Right ventricle myocardium superior (tissue), 1 donor: ENCODE results near the gene RFX5. TPM values are rescaled to one million over a fixed set of nuclear protein-coding genes. Genes with fewer than 3 reads are reported as not detected.
"Not testable (repeated sequence)": the region's sequence is repeated elsewhere in the genome, so short reads cannot be mapped to it uniquely, and the experiment has no call there.

ENCODE experiments used
- ATAC-seq: fragments of 200-7000 bp; cut with Tn5 transposase; one replicate; pipeline ENCODE4 v1.9.1; 2020; ENCODE audit warnings: mild to moderate bottlenecking; ENCODE audit not compliant: poor library complexity
- DNase-seq: peaks from one replicate; pipeline ENCODE4 v3.0.0-alpha.2; 2020
- intact Hi-C: fragments of 100-400 bp; cut with DNase I; formaldehyde crosslinking; loops from one replicate; pipeline ENCODE4 v1.11.2; 2022
- long read RNA-seq: library from polyadenylated mRNA; unstranded; transcript quantifications from one replicate; pipeline ENCODE4 v2.0.0, GENCODE V29; 2021
- total RNA-seq: library from RNA; stranded (reverse); fragmentation: NEBNext Ultra II Directional; extraction: Animal tissue kit (Norgen Biotek cat#: 25700); gene quantifications from one replicate; pipeline ENCODE4 v1.2.1, GENCODE V29; 2021
- donor health status: DM: no; HTN: yes; CAD: no; lungs with severe emphysema.

RFX5 gene
- 16.3 TPM for total RNA-seq
- long read RNA-seq, transcript RFX5-215 (11 exons, 2,355 nt): major isoform, 6 of 35 reads
- long read RNA-seq, partial matches to known transcripts: 21 of 35 reads
- long read RNA-seq, other reads (novel, unspliced or antisense): 8 of 35 reads

DNA sequence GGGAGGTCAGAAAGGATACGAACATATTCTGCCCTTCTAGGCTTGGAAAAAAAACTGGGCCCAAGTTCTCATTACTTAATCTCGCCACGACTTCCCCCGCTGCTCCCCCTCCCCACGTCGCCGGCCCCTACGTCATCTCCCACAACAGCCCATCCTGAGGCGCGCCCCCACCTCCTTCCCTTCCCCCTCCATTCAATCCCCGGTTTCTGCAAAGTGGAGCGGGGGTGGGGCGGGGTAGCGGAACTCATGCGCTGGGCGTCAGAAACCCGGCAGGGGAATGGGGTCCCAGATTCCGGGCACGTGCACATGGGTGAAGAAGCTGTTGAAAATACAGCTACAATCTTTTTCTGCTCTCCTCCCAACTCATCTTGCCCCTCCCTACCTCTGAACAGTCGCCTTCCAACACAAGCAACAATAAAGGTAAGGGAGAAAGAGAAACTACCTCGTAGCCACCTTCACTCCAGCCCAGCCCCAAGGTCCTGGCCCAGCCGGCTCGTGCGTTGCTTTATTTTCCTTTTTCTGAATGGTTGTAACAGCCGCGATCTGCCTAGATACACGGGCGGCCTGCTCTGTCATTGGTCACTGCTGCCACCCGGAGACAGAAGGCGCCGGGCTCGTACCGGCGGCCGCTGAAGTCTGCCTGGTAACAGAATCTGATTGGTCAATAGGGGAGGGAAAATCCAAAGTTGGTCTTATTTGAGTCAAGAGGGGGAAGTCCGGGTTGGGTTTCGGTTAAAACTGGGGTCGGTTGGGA, at the start of gene RFX5:
Gene RFX5, minus strand, starts transcription at position 484 of the 754 bp plus-strand sequence. CDS start 932 bp downstream, outside the sequence.
- ATAC-seq (peak; percentile 99), DNase-seq (peak; percentile 97)
- intact Hi-C loops: no loop called here

DNA sequence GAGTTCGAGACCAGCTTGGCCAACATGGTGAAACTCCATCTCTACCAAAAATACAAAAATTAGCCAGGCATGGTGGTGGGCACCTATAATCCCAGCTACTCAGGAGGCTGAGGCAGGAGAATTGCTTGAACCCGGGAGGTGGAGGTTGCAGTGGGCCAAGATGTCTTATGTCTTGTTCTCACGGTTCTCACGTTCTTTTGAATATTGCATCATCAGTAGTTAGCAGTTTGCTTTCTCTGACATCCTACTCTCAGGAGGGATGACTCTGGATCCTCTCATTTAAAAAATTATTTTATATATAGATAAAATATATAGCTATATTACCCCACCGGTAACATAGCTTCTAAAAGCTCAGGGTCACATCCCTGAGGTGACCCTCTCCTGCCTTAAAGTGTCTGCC, 49.2 kb upstream of the RFX5 start:
- intact Hi-C loops: loop anchor here (5.0 kb wide), 1 partner anchor 94 kb away; no protein-coding TSS in a partner anchor

GRCh38 chr1:151393583-151393982, 46.5 kb upstream of the RFX5 start:
- intact Hi-C loops: no loop called here
- ATAC-seq (no peak), DNase-seq (no peak)

More for the DNA sequence above, 49.2 kb upstream of the RFX5 start:
- not testable (repeated sequence) for ATAC-seq, DNase-seq

DNA sequence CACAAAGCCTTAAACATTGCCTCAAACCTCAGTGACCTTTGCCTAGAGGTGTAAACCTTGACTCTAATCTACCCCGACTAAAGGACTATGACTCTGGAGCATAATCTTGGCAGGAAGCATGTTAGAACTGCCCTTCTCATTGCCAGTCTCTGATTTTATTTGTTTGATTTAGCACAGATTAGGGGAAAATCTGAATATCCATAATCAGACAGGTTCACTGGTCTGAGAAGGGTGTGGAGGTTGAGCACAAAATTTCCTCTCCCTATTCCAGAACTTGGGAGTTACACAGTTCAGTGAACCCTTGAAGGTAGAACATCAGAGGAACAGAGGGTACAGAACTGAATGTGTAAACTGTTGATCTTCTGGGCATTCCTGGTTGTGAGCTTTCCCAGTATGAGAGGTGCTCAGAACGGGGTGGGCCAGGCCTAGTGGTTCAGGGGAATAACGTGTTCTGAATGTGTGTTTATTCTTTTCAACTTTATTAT, 44.1 kb upstream of the RFX5 start:
- intact Hi-C loops: no loop called here
- ATAC-seq (no peak), DNase-seq (no peak)

GRCh38 chr1:151390221-151391078, 43.4 kb upstream of the RFX5 start:
- intact Hi-C loops, DNase-seq, ATAC-seq: not testable (repeated sequence)

DNA sequence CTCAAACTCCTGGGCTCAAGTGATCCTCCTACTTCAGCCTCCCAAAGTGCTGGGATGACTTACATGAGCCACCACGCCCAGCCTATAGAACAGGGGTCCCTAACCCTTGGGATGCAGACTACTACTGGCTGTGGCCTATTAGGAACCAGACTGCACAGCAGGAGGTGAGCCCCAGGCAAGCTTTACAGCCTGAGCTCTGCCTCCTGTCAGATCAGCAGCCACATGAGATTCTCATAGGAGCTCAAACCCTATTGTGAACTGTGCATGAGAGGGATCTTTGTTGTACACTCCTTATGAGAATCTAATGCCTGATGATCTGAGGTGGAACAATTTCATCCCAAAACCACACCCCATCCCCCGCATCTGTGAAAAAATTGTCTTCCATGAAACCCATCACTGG, 39.0 kb upstream of the RFX5 start:
- intact Hi-C loops: no loop called here
- ATAC-seq: no peak
- no peak for DNase-seq

GRCh38 chr1:151384584-151384983, 37.5 kb upstream of the RFX5 start:
- no peak for DNase-seq
- intact Hi-C loops: no loop called here
- ATAC-seq: no peak

GRCh38 chr1:151377150-151377884, 30.3 kb upstream of the RFX5 start:
- intact Hi-C loops: no loop called here
- no peak for DNase-seq
- ATAC-seq: no peak

GRCh38 chr1:151373196-151373595, 26.1 kb upstream of the RFX5 start:
- DNase-seq (no peak), ATAC-seq (no peak)
- intact Hi-C loops: no loop called here

GRCh38 chr1:151372058-151372934, 25.2 kb upstream of the RFX5 start, which contains the start of gene SELENBP1:
Gene SELENBP1, minus strand, starts transcription at chr1:151372705. Its CDS starts 64 bp downstream, at chr1:151372641.
- ATAC-seq (peak; percentile 88), DNase-seq (peak; percentile 89)
- intact Hi-C loops: no loop called here

GRCh38 chr1:151371370-151372057, 24.5 kb upstream of the RFX5 start:
- ATAC-seq (peak; percentile 52), DNase-seq (peak; percentile 85)
- intact Hi-C loops: no loop called here

- intact Hi-C loops: no loop called here
- ATAC-seq (peak; percentile 25), DNase-seq (peak; percentile 80)
Measured at GRCh38 chr1:151370211-151370911, 23.3 kb upstream of the RFX5 start.

DNA sequence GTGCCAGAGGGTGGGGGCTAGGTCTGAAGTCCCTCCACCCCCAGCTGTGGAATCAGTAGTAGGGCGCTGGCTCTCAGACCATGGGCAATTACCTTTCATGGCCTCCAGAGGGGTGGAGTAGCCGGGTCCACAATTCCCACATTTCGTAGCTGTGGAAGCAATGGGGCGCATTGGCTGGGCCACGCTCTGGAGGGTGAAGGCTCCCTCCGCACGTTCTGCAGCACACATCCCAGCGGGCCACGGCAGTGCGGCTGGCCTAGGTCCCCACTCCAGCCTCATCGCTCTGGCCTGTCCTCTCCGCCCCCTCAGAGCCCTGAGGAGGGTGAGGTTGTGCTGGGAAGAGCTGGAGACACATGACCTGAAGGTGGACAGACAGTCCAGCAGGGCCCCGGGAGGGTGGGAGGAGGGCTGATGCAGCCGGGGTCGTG, 22.6 kb upstream of the RFX5 start:
- DNase-seq (no peak), ATAC-seq (no peak)
- intact Hi-C loops: no loop called here

DNA sequence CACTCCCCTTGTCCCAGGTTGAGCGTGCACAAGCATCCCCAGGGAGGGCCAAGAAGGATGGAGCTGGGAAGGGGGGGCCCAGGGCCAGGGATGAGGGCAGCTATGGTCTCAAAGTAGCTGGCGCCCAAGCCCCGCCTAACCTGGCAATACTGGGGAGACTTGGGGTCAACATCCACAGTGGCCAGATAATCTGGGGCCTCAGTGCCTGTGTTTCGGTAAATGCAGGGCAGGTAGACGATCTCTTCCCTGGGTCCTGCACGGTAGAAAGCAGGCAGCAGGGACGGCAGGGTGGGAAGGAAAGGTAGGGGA, 22.2 kb upstream of the RFX5 start:
- ATAC-seq: no peak
- intact Hi-C loops: no loop called here
- DNase-seq: no peak

- intact Hi-C loops: no loop called here
- ATAC-seq: peak; percentile 3
- DNase-seq: no peak
Measured at GRCh38 chr1:151368393-151369301, 21.6 kb upstream of the RFX5 start.
